ENCODE data around the gene FCHSD1.

The FCHSD1 gene

DNA sequence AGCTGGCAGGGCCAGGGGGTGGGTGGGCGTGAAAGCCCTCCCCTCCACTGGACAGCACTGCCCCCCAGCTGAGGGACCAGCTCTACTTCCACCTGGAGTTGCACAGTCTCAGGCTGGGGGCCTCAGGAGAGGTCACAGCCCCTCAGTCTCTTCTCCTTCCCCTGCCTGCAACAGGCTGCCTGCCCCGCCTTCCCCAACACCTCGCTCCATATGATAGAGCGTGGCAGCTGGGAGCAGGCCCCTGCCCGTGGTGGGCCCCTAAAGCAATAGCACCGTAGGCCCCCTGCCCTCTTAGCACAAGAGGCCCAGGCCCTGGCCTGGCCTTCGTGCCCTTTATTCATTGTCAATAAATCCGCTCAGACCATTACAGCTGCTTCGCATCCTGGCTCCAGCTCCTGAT, 10.5 kb downstream of the FCHSD1 start:
- no peak for DNase-seq

DNA sequence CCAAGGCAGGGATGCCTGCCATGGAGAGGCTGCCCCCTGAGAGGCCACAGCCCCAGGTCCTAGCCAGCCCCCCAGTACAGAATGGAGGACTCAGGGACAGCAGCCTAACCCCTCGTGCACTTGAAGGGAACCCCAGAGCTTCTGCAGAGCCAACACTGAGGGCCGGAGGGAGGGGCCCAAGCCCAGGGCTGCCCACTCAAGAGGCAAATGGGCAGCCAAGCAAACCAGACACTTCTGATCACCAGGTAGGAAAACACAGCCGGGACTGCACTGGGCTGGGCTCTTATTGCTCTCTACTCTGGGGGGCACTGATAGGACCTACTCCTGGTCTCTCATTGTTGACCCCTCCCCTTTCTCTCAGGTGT, 11.2 kb downstream of the FCHSD1 start:
- no peak for DNase-seq

- DNase-seq = no peak
Observed at GRCh38 chr5:141639357-141640050, 11.7 kb downstream of the FCHSD1 start.

GRCh38 chr5:141638771-141639170, 12.4 kb downstream of the FCHSD1 start:
- DNase-seq = no peak

DNA sequence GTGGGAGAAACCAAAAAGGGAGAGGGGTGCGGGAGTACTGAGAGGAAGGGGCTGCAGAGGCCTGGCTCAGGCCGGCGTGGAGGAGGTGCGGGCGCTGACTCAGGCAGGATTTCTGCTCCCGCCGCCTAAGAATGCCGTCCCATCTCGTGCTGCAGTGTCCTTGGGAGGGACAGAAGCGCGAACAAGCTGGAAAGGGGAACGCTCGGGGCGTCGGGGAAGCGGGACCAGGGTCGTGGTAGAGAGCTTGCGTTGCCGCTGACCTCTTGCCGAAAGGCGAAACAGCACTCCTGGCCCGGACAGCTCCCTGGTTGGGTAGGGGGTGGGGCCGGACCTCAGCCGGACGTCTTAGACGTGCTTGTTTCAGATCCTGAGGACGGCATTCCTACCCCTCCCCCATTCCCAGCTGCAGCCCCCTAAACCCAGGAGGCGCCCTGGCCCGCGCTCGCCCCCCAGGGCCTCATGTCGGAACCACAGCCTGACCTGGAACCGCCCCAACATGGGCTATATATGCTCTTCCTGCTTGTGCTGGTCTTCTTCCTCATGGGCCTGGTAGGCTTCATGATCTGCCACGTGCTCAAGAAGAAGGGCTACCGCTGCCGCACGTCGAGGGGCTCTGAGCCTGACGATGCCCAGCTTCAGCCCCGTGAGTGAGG, 13.3 kb downstream of the FCHSD1 start:
- peak; percentile 69 for DNase-seq

DNA sequence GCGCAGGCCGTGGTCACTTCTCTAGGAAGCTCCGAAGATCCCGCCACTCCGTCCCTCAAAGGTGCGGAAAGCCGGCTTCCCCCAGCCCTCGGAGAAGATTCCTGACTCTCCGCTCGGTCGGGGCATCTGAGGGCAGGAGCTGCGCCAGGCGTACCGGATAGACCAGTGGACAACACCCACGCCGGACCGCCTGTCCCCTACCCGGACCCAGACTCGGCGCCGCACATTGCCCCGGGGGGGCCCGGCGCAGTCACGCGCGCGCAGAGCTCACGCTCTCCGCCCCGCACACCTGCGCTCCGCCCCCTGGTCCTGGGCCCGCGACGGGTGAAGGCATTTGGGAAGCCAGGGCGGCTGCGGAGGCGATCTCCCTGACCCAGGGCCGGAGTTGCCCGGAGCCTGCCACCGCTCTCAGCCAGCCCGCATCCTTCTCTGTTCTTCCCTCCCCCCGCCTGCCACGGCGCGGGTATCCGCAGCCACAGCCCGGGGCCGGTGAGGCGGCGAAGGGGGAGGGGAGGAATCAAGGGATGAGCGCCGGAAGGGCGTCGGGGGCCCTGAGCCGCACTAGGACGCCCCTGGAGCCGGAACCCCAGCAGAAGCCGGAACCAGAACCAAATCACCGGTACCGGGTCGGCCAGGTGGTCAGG, 14.0 kb downstream of the FCHSD1 start:
- peak; percentile 70 for DNase-seq

GRCh38 chr5:141636413-141637122, 14.7 kb downstream of the FCHSD1 start, which contains the start of the genes HDAC3 and RELL2:
TSS of gene HDAC3 (minus strand) at chr5:141636849. CDS start at chr5:141636790, 59 bp downstream.
TSS of gene RELL2 (plus strand) at chr5:141636997. CDS start at chr5:141638226, 1,229 bp downstream.
- peak; percentile 95 for DNase-seq

DNA sequence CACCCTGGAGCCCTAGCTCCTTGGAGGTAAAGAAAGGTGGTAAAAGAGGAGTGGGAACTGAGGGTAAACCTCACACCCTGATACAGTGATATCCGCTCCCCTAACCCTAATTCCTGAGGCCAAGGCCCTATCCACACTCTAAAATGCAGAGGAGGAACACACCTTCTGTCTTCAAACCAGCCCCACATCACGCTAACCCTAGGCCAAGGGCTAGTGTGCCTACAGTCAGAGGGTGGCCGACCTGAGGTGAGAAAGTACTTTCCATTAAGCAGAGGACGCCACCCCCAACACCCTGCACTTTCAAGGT, 15.2 kb downstream of the FCHSD1 start:
- no peak for DNase-seq

- DNase-seq = no peak
Observed at GRCh38 chr5:141635646-141636045, 15.6 kb downstream of the FCHSD1 start.

DNA sequence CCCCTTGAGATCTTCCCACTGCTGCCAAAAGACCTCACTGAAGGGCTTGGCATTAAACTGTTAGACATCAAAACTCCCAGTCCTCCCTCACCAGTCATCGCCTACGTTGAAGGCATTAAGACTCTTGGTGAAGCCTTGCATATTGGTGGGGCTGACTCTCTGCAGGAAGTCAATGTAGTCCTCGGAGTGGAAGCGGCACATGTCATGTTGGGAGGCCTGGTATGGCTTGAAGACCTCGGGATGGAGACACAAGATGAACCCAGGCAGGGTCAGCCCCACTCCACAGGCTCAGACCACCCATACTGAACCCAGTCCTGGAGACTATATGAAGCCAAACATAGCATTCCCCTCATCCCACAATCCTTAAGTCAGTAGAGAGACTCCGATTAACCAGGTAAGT, 16.5 kb downstream of the FCHSD1 start:
- no peak for DNase-seq

- no peak for DNase-seq
Observed at GRCh38 chr5:141633871-141634561, 17.2 kb downstream of the FCHSD1 start.

- no peak for DNase-seq
Observed at GRCh38 chr5:141632650-141633049, 18.6 kb downstream of the FCHSD1 start.

DNA sequence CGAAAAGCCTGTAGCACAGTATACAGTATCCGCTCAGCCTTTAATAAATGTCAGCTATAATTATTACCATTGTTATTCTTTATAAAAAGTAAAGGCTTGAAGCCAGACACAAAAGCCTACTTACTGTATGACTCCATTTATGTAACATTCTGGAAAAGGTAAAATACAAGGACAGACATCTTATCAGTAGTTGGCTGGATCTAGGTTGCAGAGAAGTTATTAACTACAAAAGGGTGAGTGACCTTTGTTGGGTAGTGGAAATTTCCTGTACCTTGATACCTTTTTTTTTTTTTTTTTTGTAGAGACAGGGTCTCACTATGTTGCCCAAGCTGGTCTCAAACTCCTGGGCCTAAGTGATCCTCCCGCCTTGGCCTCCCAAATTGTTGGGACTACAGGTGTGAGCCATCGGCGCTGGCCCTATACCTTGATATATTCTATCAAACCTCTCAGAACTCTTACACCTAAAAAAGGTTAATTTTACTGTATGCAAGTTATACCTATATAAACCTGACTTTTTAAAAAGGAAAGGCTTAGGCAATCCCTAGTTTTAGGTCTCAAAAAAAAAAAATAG, 20.6 kb downstream of the FCHSD1 start:
- DNase-seq = no peak

DNA sequence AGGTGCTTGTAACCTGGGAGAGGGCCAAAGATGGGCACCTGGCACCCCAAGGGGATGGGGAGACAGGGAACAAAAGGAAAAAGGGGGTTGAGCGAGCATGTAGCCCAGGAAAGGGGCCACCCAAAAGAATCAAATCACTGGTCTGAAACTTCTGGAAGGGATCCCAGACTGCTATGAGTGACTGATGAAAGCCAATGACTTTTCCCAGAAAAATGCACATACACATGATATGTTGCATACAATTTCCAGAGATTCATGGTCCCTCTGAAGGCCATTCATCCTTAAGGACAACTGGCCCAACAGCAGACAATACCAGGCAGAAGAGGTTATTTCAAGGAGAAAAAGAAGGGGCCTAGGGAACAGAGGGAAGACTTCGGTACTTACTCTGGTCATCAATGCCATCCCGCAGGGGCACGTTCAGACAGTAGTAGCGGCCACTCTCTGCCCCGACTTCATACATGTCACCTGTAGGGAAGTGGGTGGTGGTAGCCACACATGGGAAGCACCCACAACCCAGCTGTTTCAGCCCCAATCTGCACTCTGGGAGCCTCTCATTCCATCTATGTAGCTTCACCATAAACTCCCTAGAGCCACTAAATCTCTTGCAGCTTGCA, 22.9 kb downstream of the FCHSD1 start:
- DNase-seq = no peak

DNA sequence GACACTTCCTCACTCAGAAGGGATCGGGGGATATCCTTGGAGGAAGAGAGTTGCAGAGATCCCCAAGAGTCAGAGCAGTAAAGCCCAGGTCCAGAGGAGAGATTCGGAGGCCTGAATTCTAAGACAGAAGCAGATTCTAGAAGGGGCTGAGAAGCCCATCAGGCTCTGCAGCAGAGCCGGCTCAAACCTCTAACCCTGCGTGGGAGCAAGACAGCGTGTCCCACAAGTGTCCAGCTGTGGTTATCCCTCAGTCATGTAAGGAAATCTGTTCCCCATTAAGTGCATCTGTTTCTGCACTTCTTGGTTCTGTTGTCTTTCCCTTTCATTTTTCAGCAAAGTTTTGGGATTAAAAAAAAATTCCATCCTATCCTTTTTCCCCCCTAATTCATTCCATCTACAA, 27.6 kb downstream of the FCHSD1 start:
- no peak for DNase-seq

DNA sequence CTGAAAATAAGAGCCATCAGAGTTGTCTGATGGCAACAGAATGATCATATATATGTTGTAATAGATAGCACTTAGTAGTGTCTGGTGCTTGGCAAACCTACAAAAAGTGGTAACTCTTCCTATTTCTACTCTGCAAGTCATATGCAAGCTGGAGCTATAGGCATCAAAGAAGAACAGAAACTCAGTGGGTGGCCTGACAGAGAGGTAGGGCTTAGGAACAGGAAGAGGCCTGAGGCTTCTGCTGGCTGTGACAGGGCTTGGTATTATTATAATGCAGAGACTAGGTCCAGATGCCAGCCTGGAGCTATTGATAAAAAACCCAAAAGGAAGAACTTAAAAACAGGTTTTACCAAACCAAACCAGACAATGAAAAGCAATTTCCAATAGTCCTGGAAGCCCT, 28.0 kb downstream of the FCHSD1 start:
- peak; percentile 27 for DNase-seq

GRCh38 chr5:141618804-141619554, 32.2 kb downstream of the FCHSD1 start, which contains the start of gene DIAPH1:
TSS of gene DIAPH1 (minus strand) at chr5:141619000. CDS start at chr5:141618914, 86 bp downstream.
- peak; percentile 99 for DNase-seq

GRCh38 chr5:141618030-141618803, 33.0 kb downstream of the FCHSD1 start:
- peak; percentile 65 for DNase-seq

DNA sequence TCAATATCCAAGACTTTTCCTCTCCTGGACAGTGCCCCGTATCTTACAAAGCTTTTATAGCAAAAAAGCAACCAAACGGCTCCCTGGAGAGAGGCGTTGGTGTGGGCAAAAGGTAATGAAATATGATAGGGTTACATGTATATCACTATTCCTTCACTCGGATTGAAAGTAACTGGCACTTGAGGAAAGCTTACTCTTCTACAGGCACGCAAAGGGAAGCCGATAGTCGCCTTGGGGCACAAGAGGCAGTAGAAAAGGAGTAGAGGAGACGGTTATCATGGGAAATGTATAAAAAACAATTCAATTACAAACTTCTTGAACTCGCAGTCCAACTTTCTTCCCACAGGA, 33.6 kb downstream of the FCHSD1 start:
- peak; percentile 23 for DNase-seq

DNA sequence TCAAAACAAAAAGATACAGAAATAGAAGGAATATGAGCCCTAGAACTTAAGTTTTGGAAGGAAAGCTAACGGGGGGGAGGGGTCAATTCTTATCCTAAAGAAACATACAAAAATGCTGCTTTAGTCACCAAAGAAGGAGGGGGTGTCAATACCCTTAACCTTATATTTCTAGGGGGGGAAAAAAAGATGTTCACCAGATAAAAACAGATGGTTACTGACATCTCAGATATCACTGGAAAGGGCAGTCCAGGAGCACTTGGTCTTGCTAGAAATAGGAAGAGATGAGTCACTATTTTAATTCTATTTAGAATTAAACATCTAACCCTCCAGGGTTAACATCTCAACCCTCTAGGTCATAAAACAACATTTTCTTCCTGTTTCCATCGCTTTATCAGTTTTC, 34.1 kb downstream of the FCHSD1 start:
- no peak for DNase-seq

Data from CD4-positive, alpha-beta T cell treated with Interleukin-17A for 4 hours (primary cell).